K562 (cell line): ENCODE measurements around the gene RNF34. TPM values are rescaled to one million over a fixed set of nuclear protein-coding genes. Genes with fewer than 3 reads are reported as not detected.

ENCODE experiments used
- CBFA2T2 ChIP-seq: fragments of 450-650 bp; conservative IDR thresholded peaks from 2 replicates; pipeline ENCODE4 v1.6.1; 2017; ENCODE audit warnings: mild to moderate bottlenecking
- CBX3 ChIP-seq, 2 experiments: IDR thresholded peaks; 1 replicate in 1 of 2; 2 replicates in 1 of 2; pipeline ENCODE4 v1.6.1; 2012; ENCODE audit warnings: inconsistent platforms in 2 of 2, low read length in 2 of 2, borderline replicate concordance in 1 of 2, control low read depth in 1 of 2
- CEBPG ChIP-seq, 3 experiments: fragments of 200-800 bp in 1 of 3; sonication (Bioruptor generic) in 1 of 3; sonication (generic) in 1 of 3; formaldehyde crosslinking in 1 of 3; IDR thresholded peaks in 2 of 3; conservative IDR thresholded peaks in 1 of 3; 2 replicates each; pipeline versions ENCODE4 v1.6.1 to v1.8.0; 2016 to 2022; ENCODE audit warnings: missing compliant biosample characterization in 2 of 3, missing genetic modification characterization in 2 of 3, mild to moderate bottlenecking in 1 of 3, missing genetic modification reagents in 1 of 3
- CREM ChIP-seq: IDR thresholded peaks from 2 replicates; pipeline ENCODE4 v1.6.1; 2014; ENCODE audit warnings: antibody characterized with exemption, low read depth
- FOS ChIP-seq: IDR thresholded peaks from 3 replicates; pipeline ENCODE4 v1.6.1; 2011; ENCODE audit not compliant: insufficient read length; ENCODE audit errors: extremely low read depth
- ILF3 ChIP-seq: fragments of 450-650 bp; IDR thresholded peaks from 2 replicates; pipeline ENCODE4 v1.6.1; 2018; ENCODE audit warnings: antibody characterized with exemption, mild to moderate bottlenecking, moderate library complexity, borderline replicate concordance
- KAT7 ChIP-seq: sonication (generic); formaldehyde crosslinking; IDR thresholded peaks from 2 replicates; pipeline ENCODE4 v1.8.0; 2022; ENCODE audit warnings: missing genetic modification reagents, mild to moderate bottlenecking, borderline replicate concordance
- KDM1A ChIP-seq, 2 experiments: fragments of 450-650 bp; IDR thresholded peaks; 2 replicates each; pipeline ENCODE4 v1.6.1; 2016; ENCODE audit warnings: mild to moderate bottlenecking in 2 of 2
- MIER1 ChIP-seq: fragments of 450-650 bp; IDR thresholded peaks from 2 replicates; pipeline ENCODE4 v1.6.1; 2016; ENCODE audit warnings: antibody characterized with exemption, mild to moderate bottlenecking, low read depth
- POLR2A ChIP-seq: fragments of 450-650 bp; conservative IDR thresholded peaks from 2 replicates; pipeline ENCODE4 v1.6.1; 2016
- PTBP1 ChIP-seq: fragments of 200-400 bp; formaldehyde crosslinking; IDR thresholded peaks from 2 replicates; pipeline ENCODE4 v1.6.1; 2017; ENCODE audit warnings: low read depth, low read length
- RCOR1 ChIP-seq, 2 experiments: IDR thresholded peaks; 2 replicates each; pipeline ENCODE4 v1.6.1; 2012; ENCODE audit warnings: low read depth in 2 of 2, low read length in 2 of 2, borderline replicate concordance in 1 of 2, improper control_type of control experiment in 1 of 2
- SOX6 ChIP-seq: fragments of 450-650 bp; IDR thresholded peaks from 2 replicates; pipeline ENCODE4 v1.6.1; 2014; ENCODE audit warnings: mild to moderate bottlenecking
- SRSF3 ChIP-seq: fragments of 200-400 bp; formaldehyde crosslinking; IDR thresholded peaks from 2 replicates; pipeline ENCODE4 v1.6.1; 2016; ENCODE audit warnings: mild to moderate bottlenecking, low read length, moderate library complexity; ENCODE audit not compliant: insufficient read depth
- STAT5B ChIP-seq: fragments of 250-450 bp; sonication (Bioruptor Pico); IDR thresholded peaks from 2 replicates; pipeline ENCODE4 v1.8.0; 2021; ENCODE audit warnings: mild to moderate bottlenecking, inconsistent platforms
- TAL1 ChIP-seq: fragments of 450-650 bp; IDR thresholded peaks from 2 replicates; pipeline ENCODE4 v1.6.1; 2016; ENCODE audit warnings: mild to moderate bottlenecking
- ZBTB7A ChIP-seq: IDR thresholded peaks from 2 replicates; pipeline ENCODE4 v1.6.1; 2011; ENCODE audit warnings: low read depth, mild to moderate bottlenecking, low read length, moderate library complexity, borderline replicate concordance; ENCODE audit not compliant: control insufficient read depth
- ZC3H4 ChIP-seq: sonication (generic); formaldehyde crosslinking; IDR thresholded peaks from 2 replicates; pipeline ENCODE4 v1.9.0; 2021; ENCODE audit warnings: missing genetic modification reagents, borderline replicate concordance
- ZFP36 ChIP-seq: fragments of 150-350 bp; IDR thresholded peaks from 2 replicates; pipeline ENCODE4 v1.6.1; 2018; ENCODE audit warnings: low read length, low read depth; ENCODE audit not compliant: partially characterized antibody
- ZNF217 ChIP-seq: sonication (generic); formaldehyde crosslinking; IDR thresholded peaks from 2 replicates; pipeline ENCODE4 v1.8.0; 2022; ENCODE audit warnings: mild to moderate bottlenecking, missing genetic modification reagents
- ZNF24 ChIP-seq: fragments of 450-650 bp; IDR thresholded peaks from 2 replicates; pipeline ENCODE4 v1.6.1; 2016
- polyA plus RNA-seq, 8 experiments: library from polyadenylated mRNA; depleted of rRNA in 4 of 8; stranded (reverse) in 5 of 8; unstranded in 3 of 8; fragments of >200 nt; fragmentation: Nextera tagmentation in 2 of 8; fragmentation: Illumina TruSeq in 1 of 8; extraction: Ambion mirVana in 2 of 8; extraction: Trizol in 1 of 8; gene quantifications; 2 replicates each; pipeline versions ENCODE4 v1.2.1 to v1.2.3, GENCODE V29; 2011 to 2014; ENCODE audit warnings: inconsistent platforms in 1 of 8, missing spikeins in 1 of 8
- total RNA-seq, 7 experiments: library from RNA; depleted of rRNA in 6 of 7; stranded (reverse); fragments of >200 nt in 6 of 7; fragmentation: Illumina TruSeq in 2 of 7; extraction: Trizol in 2 of 7; gene quantifications; 2 replicates each; pipeline versions ENCODE4 v1.2.1 to v1.2.3, GENCODE V29; 2011 to 2021; ENCODE audit warnings: low replicate concordance in 1 of 7
- TF ChIP-seq, protein P1 (sequence below): sonication (generic); formaldehyde crosslinking; IDR thresholded peaks from 2 replicates; pipeline ENCODE4 v1.8.0; 2022; ENCODE audit warnings: mild to moderate bottlenecking, missing genetic modification reagents
- TF ChIP-seq, protein P2 (sequence below): sonication (generic); formaldehyde crosslinking; IDR thresholded peaks from 2 replicates; pipeline ENCODE4 v1.8.0; 2022; ENCODE audit warnings: mild to moderate bottlenecking, missing genetic modification reagents
- TF ChIP-seq, protein P3 (sequence below): IDR thresholded peaks from 3 replicates; pipeline ENCODE4 v1.6.1; 2011; ENCODE audit warnings: borderline replicate concordance, mild to moderate bottlenecking; ENCODE audit not compliant: insufficient read length, insufficient read depth
- TF ChIP-seq, protein P4 (sequence below): fragments of 450-650 bp; IDR thresholded peaks from 2 replicates; pipeline ENCODE4 v1.6.1; 2014; ENCODE audit warnings: low read depth, mild to moderate bottlenecking, moderate library complexity, borderline replicate concordance

RNF34 gene
- total and polyA plus RNA-seq, 9 of the 15 experiments (the other 6 are each of a cell fraction or from before 2014, with no cell fraction given), result 41.7 to 88.9 (median 54.1) TPM

DNA sequence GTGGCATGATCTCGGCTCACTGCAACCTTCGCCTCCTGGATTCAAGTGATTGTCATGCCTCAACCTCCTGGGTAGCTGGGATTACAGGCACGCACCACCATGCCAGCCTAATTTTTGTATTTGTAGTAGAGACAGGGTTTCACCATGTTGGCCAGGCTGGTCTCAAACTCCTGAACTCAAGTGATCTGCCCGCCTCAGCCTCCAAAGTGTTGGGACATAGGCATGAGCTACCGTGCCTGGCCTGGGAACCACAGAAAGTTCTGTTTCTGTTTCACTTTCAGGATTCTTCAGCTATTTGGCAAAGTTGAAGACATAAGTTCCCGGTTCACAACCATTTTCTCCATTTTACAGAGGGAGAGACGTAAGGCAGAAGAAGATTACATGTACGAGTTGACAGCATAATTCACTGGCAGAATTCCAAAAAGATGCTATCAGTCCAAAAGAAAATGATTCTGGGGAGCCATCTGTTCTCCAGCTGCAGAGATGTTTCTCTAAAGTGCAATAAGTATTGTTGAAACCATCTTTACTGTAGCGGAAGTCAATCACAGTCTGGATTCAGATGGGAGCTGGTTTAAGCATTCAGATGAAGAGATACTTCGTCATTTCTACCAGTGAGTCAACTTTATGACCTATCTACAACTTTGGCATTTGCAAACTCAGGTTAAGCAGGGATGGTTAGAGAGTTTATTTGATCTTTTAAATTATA, 8.1 kb upstream of the RNF34 start (continued):
- TF ChIP-seq SOX6 (peak; percentile 63; the same call in 1 of the 2 replicates), CEBPG (CRISPR knock-in tag; IDR thresholded peaks at IDR 0.05) (no peak), CEBPG (tag; conservative IDR thresholded peaks at IDR 0.05 in 1 of 2, IDR thresholded peaks at IDR 0.05 in 1 of 2) (peak in 1 of 2 experiments; percentile 75; a peak in 2 of 4 replicates), ZC3H4 (CRISPR knock-in tag) (no peak), STAT5B (no peak), CREM (peak; percentile 39), ZNF217 (CRISPR knock-in tag) (no peak), RCOR1 (IDR thresholded peaks at IDR 0.05; ENCODE audit: borderline replicate concordance in 1 of 2, low read depth in 2 of 2, low read length in 2 of 2) (peak in 1 of 2 experiments; percentile 53; a peak in 2 of 4 replicates), TAL1 (no peak; the same call in 1 of the 2 replicates), ILF3 (no peak), FOS (no peak), KDM1A (IDR thresholded peaks at IDR 0.05) (peak; percentile 65 to 67), CBFA2T2 (peak; percentile 53), MIER1 (no peak), CBX3 (IDR thresholded peaks at IDR 0.05; ENCODE audit: borderline replicate concordance in 1 of 2, low read length in 2 of 2) (no peak), KAT7 (CRISPR knock-in tag) (no peak), ZNF24 (no peak), POLR2A (no peak), ZBTB7A (no peak), ZFP36 (no peak), PTBP1 (no peak), SRSF3 (no peak)
- TF ChIP-seq, protein P1, sequence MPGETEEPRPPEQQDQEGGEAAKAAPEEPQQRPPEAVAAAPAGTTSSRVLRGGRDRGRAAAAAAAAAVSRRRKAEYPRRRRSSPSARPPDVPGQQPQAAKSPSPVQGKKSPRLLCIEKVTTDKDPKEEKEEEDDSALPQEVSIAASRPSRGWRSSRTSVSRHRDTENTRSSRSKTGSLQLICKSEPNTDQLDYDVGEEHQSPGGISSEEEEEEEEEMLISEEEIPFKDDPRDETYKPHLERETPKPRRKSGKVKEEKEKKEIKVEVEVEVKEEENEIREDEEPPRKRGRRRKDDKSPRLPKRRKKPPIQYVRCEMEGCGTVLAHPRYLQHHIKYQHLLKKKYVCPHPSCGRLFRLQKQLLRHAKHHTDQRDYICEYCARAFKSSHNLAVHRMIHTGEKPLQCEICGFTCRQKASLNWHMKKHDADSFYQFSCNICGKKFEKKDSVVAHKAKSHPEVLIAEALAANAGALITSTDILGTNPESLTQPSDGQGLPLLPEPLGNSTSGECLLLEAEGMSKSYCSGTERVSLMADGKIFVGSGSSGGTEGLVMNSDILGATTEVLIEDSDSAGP (CRISPR knock-in tag), result no peak
- TF ChIP-seq, protein P2, sequence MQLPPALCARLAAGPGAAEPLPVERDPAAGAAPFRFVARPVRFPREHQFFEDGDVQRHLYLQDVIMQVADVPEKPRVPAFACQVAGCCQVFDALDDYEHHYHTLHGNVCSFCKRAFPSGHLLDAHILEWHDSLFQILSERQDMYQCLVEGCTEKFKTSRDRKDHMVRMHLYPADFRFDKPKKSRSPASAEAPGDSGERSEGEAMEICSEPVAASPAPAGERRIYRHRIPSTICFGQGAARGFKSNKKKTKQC (CRISPR knock-in tag), result no peak
- TF ChIP-seq, protein P3, sequence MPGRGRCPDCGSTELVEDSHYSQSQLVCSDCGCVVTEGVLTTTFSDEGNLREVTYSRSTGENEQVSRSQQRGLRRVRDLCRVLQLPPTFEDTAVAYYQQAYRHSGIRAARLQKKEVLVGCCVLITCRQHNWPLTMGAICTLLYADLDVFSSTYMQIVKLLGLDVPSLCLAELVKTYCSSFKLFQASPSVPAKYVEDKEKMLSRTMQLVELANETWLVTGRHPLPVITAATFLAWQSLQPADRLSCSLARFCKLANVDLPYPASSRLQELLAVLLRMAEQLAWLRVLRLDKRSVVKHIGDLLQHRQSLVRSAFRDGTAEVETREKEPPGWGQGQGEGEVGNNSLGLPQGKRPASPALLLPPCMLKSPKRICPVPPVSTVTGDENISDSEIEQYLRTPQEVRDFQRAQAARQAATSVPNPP, result no peak
- TF ChIP-seq, protein P4, sequence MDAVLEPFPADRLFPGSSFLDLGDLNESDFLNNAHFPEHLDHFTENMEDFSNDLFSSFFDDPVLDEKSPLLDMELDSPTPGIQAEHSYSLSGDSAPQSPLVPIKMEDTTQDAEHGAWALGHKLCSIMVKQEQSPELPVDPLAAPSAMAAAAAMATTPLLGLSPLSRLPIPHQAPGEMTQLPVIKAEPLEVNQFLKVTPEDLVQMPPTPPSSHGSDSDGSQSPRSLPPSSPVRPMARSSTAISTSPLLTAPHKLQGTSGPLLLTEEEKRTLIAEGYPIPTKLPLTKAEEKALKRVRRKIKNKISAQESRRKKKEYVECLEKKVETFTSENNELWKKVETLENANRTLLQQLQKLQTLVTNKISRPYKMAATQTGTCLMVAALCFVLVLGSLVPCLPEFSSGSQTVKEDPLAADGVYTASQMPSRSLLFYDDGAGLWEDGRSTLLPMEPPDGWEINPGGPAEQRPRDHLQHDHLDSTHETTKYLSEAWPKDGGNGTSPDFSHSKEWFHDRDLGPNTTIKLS, result no peak
